Heart left ventricle (tissue), 16 donors: ENCODE data around the gene IGSF9. TPM values are rescaled to one million over a fixed set of nuclear protein-coding genes. Genes with fewer than 3 reads are reported as not detected.
A peak's percentile ranks its signal among the peaks of the same experiment; 100 is the strongest.

Experiments
- ATAC-seq, 4 donors: fragments of 200-7000 bp; cut with Tn5 transposase; one replicate each; pipeline ENCODE4 v1.9.1; 2020 to 2022; ENCODE audit warnings: moderate library complexity in 4 of 4, mild to moderate bottlenecking in 3 of 4, moderate number of reproducible peaks in 1 of 4
- DNase-seq, 5 donors: peaks; one replicate each; pipeline ENCODE4 v3.0.0-alpha.2; 2020
- H3K27ac ChIP-seq, 12 donors: fragments of 200-600 bp; sonication (generic) in 4 of 12; one replicate each; pipeline versions ENCODE4 v1.5.0 to v1.8.0; 2016 to 2022; ENCODE audit warnings: mild to moderate bottlenecking in 2 of 12
- H3K27me3 ChIP-seq, 9 donors: fragments of 200-600 bp; sonication (generic) in 2 of 9; one replicate each; pipeline versions ENCODE4 v1.5.1 to v1.8.0; 2016 to 2022; ENCODE audit warnings: mild to moderate bottlenecking in 3 of 9
- H3K36me3 ChIP-seq, 9 donors: fragments of 200-600 bp; sonication (generic) in 2 of 9; one replicate each; pipeline versions ENCODE4 v1.5.0 to v1.8.0; 2018 to 2022; ENCODE audit warnings: mild to moderate bottlenecking in 2 of 9
- H3K4me1 ChIP-seq, 12 donors: fragments of 200-600 bp; sonication (generic) in 4 of 12; one replicate each; pipeline versions ENCODE4 v1.5.0 to v1.8.0; 2016 to 2022; ENCODE audit warnings: mild to moderate bottlenecking in 3 of 12
- H3K4me3 ChIP-seq, 12 donors: fragments of 200-600 bp; sonication (generic) in 4 of 12; one replicate each; pipeline versions ENCODE4 v1.5.0 to v1.8.0; 2017 to 2022; ENCODE audit warnings: mild to moderate bottlenecking in 9 of 12, moderate library complexity in 4 of 12
- H3K9me3 ChIP-seq, 12 donors: fragments of 200-600 bp; sonication (generic) in 4 of 12; one replicate each; pipeline versions ENCODE4 v1.5.0 to v1.8.0; 2016 to 2022; ENCODE audit warnings: mild to moderate bottlenecking in 1 of 12
- CTCF ChIP-seq, 12 donors: fragments of 200-600 bp; sonication (generic) in 4 of 12; IDR thresholded peaks; one replicate each; pipeline versions ENCODE4 v1.5.0 to v1.8.0; 2018 to 2022; ENCODE audit warnings: antibody characterized with exemption in 12 of 12, mild to moderate bottlenecking in 5 of 12
- POLR2A ChIP-seq, 2 donors: fragments of 450-650 bp; IDR thresholded peaks; one replicate each; pipeline ENCODE4 v1.6.1; 2017; ENCODE audit warnings: antibody characterized with exemption in 2 of 2, mild to moderate bottlenecking in 2 of 2, moderate library complexity in 2 of 2
- WGBS, 4 donors: extraction: QIAGEN DNeasy Blood & Tissue Kit in 2 of 4; methylation state at CpG; one replicate each; pipeline versions ENCODE4 v1.1.5 to v1.1.7; 2013 to 2018; 5-methylcytosine and 5-hydroxymethylcytosine counted together
- intact Hi-C, 10 donors: fragments of 100-400 bp; cut with DNase I; formaldehyde crosslinking; loops; one replicate each; pipeline versions ENCODE4 v1.11.1 to v1.14.2; 2022
- polyA plus RNA-seq, 2 donors: library from polyadenylated mRNA; stranded (reverse); fragments of 200-250 nt; gene quantifications; one replicate each; pipeline ENCODE4 v1.2.3, GENCODE V29; 2013
- total RNA-seq, 9 donors: library from RNA; depleted of rRNA in 2 of 9; stranded (reverse); fragments of >200 nt in 2 of 9; fragmentation: NEBNext Ultra II Directional in 3 of 9; extraction: Animal tissue kit (Norgen Biotek cat#: 25700) in 3 of 9; gene quantifications; one replicate each; pipeline versions ENCODE4 v1.1.0 to v1.2.4, GENCODE V29; 2016 to 2023
- donor health status: ischemic (EF 13 %, LVEDD 7.1; RV severe dilation, severe dysfunction).
- donor health status: healthy with polysubstance abuse.
- donor health status: DM: no; HTN: yes; CAD: no.
- donor health status: DM: no; HTN: no; CAD: no.
- donor health status: ischemic (EF 25% LVEDD 6.9; RV normal size, moderate dysfunction).
- donor health status: ischemic (EF 25% LVEDD 5.7; RV mildly dilated, moderate dysfunction).
- donor health status: healthy.
- donor health status: DM: yes; HTN: yes; CAD: no.
- donor health status: ischemic (EF 35%, LVEDD 5.7; RV mildly dilated, moderate dysfunction).
- donor health status: nonischemic (EF 11% LVEDD 7.7; RV severe dilation, severe dysfunction).
- donor health status: DM: yes; HTN: yes; CAD: no.
- donor health status: PGD.
- donor health status: ischemic (EF 29% LVEDD 5.4; RV normal size, mild dysfunction).
- donor health status: nonischemic (EF 23%, LVEDD 6.1; RV moderate dilation, normal function).

IGSF9 gene
- total and polyA plus RNA-seq, 11 donors = 0.06 to 4.8 (median 0.12) TPM; not detected in 6

DNA sequence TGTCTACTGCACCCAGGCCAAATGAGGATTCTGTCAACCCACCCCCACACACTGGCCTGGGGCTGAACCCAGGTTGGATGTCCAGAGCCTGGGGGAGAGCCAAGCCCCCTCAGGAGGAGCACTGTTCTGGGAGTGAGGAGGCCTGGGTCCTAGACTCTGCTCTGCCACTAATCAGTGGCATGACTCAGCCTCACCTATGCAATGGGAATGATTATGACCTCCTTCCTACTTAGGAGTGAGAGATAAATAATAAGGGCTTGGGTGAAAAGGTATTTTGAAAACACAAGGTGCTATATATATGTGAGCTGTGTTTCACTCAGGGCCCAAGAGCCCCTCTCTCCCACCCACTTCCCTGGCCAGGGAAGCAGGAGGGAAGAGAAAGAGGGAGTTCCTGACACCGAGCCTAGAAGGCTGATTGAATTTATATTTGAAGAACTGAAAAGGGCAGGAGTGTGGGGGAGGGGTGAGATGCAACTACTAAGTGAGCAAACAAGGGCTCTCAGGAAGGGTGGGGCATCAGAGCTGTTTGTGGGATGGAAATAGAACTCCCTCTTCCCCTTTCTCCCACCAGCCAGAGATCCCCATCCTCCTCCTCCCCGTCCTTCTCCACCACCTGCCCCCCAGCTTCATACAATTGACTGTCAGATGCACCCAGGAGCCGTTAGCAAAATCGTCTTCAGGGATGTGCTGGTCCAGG lies 8.2 kb downstream of the IGSF9 start:
- intact Hi-C loops = loop anchor here in 6 of 10 donors (2.0 to 10.0 kb wide), 4 partner anchors 68 to 140 kb away; no protein-coding TSS in a partner anchor
- DNase-seq = no peak
- Histone ChIP-seq H3K27me3 (peaks cover 0 to 15% (median 0%) of the 10 kb centered on the region in 9 donors), H3K36me3 (no peaks in the 10 kb centered on the region), H3K9me3 (no peaks in the 10 kb centered on the region), H3K4me1 (peaks cover 0 to 23% (median 7%) of the 10 kb centered on the region in 12 donors), H3K27ac (no peak overlapping the region), H3K4me3 (no peak overlapping the region)
- WGBS, 4 donors = 35 to 56% (median 42%) methylated on average over 4 of the region's 4 CpGs
- no peak for ATAC-seq
- TF ChIP-seq POLR2A (IDR thresholded peaks at IDR 0.05) (no peak), CTCF (IDR thresholded peaks at IDR 0.05) (no peak)

- intact Hi-C loops = loop anchor here in 9 of 10 donors (1.0 to 10.0 kb wide), 5 partner anchors 68 to 139 kb away; no protein-coding TSS in a partner anchor
- Histone ChIP-seq H3K27me3 (peaks cover 0 to 15% (median 0%) of the 10 kb centered on the region in 9 donors), H3K36me3 (no peaks in the 10 kb centered on the region), H3K9me3 (no peaks in the 10 kb centered on the region), H3K4me1 (peaks cover 0 to 23% (median 7%) of the 10 kb centered on the region in 12 donors), H3K4me3 (no peak overlapping the region), H3K27ac (no peak overlapping the region)
- TF ChIP-seq CTCF (IDR thresholded peaks at IDR 0.05) = peak; percentile 90 to 99 (median 97)
- TF ChIP-seq POLR2A (IDR thresholded peaks at IDR 0.05) = no peak
- DNase-seq = peak; percentile 49 to 88 (median 71)
- WGBS, 4 donors = 32 to 46% (median 35%) methylated on average over 8 to 16 of the region's 16 CpGs
- peak; percentile 39 to 73 (median 68) for ATAC-seq
Observed at GRCh38 chr1:159936273-159936904, 9.0 kb downstream of the IGSF9 start.

- ATAC-seq (no peak), DNase-seq (no peak)
- intact Hi-C loops = loop anchor here (1.0 to 10.0 kb wide), 5 partner anchors 69 to 138 kb away; no protein-coding TSS in a partner anchor
- Histone ChIP-seq H3K27ac (no peak overlapping the region), H3K9me3 (no peaks in the 10 kb centered on the region), H3K4me3 (no peak overlapping the region), H3K4me1 (peaks cover 0 to 23% (median 7%) of the 10 kb centered on the region in 12 donors), H3K27me3 (peaks cover 0 to 15% (median 0%) of the 10 kb centered on the region in 9 donors), H3K36me3 (no peaks in the 10 kb centered on the region)
- TF ChIP-seq POLR2A (IDR thresholded peaks at IDR 0.05) (no peak), CTCF (IDR thresholded peaks at IDR 0.05) (no peak)
- 56 to 69% (median 64%) methylated on average over 4 of the region's 4 CpGs for WGBS, 4 donors
Observed at GRCh38 chr1:159935719-159936272, 9.6 kb downstream of the IGSF9 start.

GRCh38 chr1:159935305-159935704 lies 10.1 kb downstream of the IGSF9 start:
- H3K27me3 ChIP-seq = peaks cover 0 to 15% (median 0%) of the 10 kb centered on the region in 9 donors
- ATAC-seq (no peak), DNase-seq (no peak)
- no peaks in the 10 kb centered on the region for H3K9me3 ChIP-seq
- no peak overlapping the region for H3K27ac ChIP-seq
- peaks cover 0 to 23% (median 7%) of the 10 kb centered on the region in 12 donors for H3K4me1 ChIP-seq
- TF ChIP-seq POLR2A (IDR thresholded peaks at IDR 0.05) = no peak
- no peak for TF ChIP-seq CTCF (IDR thresholded peaks at IDR 0.05)
- H3K4me3 ChIP-seq = no peak overlapping the region
- intact Hi-C loops = loop anchor here in 3 of 10 donors (2.0 to 10.0 kb wide), 3 partner anchors 71 to 138 kb away; no protein-coding TSS in a partner anchor
- WGBS, 4 donors = 91 to 94% (median 92%) methylated on average over 11 of the region's 11 CpGs
- H3K36me3 ChIP-seq = no peaks in the 10 kb centered on the region
